Endothelial cell of umbilical vein (primary cell): ENCODE measurements around the gene SYNPO2. TPM values are rescaled to one million over a fixed set of nuclear protein-coding genes. Genes with fewer than 3 reads are reported as not detected.
"Not testable (repeated sequence)": the region's sequence is repeated elsewhere in the genome, so short reads cannot be mapped to it uniquely, and the experiment has no call there.

ENCODE experiments used
- BruUV-seq: library from RNA; stranded (reverse); fragments of 400-500 nt; replicated peaks from 2 replicates; lab custom pipeline; 2021; lab: Mats Ljungman, UMichigan
- CTCF ChIA-PET: fragments of 300-600, 350-600 bp; sonication (Branson Sonifier 250); formaldehyde crosslinking; loops from one replicate; lab custom pipeline; 2021; ENCODE audit warnings: antibody characterized with exemption, inconsistent platforms; lab: Charles Lee
- POLR2A ChIA-PET: fragments of 300-600, 350-600 bp; sonication (Branson Sonifier 250); formaldehyde crosslinking; loops from one replicate; lab custom pipeline; 2021; ENCODE audit warnings: antibody characterized with exemption, inconsistent platforms; lab: Charles Lee
- DNase-seq: peaks from one replicate; pipeline ENCODE4 v3.0.0-alpha.2; 2011; ENCODE audit warnings: low read depth, low spot score
- FAIRE-seq: peaks from 2 replicates; lab custom pipeline; 2011; peaks lifted over from hg19 to GRCh38; lab: Jason Lieb, UNC
- H2AFZ ChIP-seq: 2 replicates; pipeline ENCODE4 v1.6.0; 2012; ENCODE audit warnings: low read depth, low read length, control low read depth, inconsistent platforms
- H3K27ac ChIP-seq: 2 replicates; pipeline ENCODE4 v1.5.1; 2011; ENCODE audit warnings: low read depth, mild to moderate bottlenecking, control low read depth, low read length, moderate library complexity; ENCODE audit not compliant: insufficient read depth
- H3K27me3 ChIP-seq, 2 experiments: 2 replicates each; pipeline versions ENCODE4 v1.6.0 to v1.6.1; 2011; ENCODE audit warnings: low read length in 2 of 2, mixed read lengths in 1 of 2; ENCODE audit not compliant: control insufficient read depth in 2 of 2, insufficient read depth in 2 of 2
- H3K36me3 ChIP-seq, 2 experiments: 2 replicates in 1 of 2; 3 replicates in 1 of 2; pipeline ENCODE4 v1.5.1; 2011; ENCODE audit warnings: low read length in 2 of 2, mild to moderate bottlenecking in 1 of 2, moderate library complexity in 1 of 2; ENCODE audit not compliant: control insufficient read depth in 2 of 2, insufficient read depth in 2 of 2; ENCODE audit errors: extremely low read depth in 1 of 2
- H3K4me1 ChIP-seq: 3 replicates; pipeline ENCODE4 v1.5.1; 2011; ENCODE audit warnings: mild to moderate bottlenecking, low read length; ENCODE audit not compliant: control insufficient read depth, insufficient read depth; ENCODE audit errors: extremely low read depth
- H3K4me2 ChIP-seq: 2 replicates; pipeline ENCODE4 v1.6.1; 2011; ENCODE audit warnings: low read length, control low read depth, mixed read lengths; ENCODE audit not compliant: insufficient read depth
- H3K4me3 ChIP-seq, 3 experiments: fragments of 200-600 bp in 1 of 3; sonication (generic), shearing (Covaris generic) in 1 of 3; replicated peaks in 1 of 3; 2 replicates each; pipeline ENCODE4 v1.5.1; 2011 to 2016; ENCODE audit warnings: control low read depth in 3 of 3, low read length in 3 of 3, mild to moderate bottlenecking in 2 of 3, inconsistent platforms in 1 of 3, low read depth in 1 of 3, moderate library complexity in 1 of 3; ENCODE audit not compliant: insufficient read depth in 1 of 3
- H3K79me2 ChIP-seq: 2 replicates; pipeline ENCODE4 v1.6.0; 2012; ENCODE audit warnings: low read length, inconsistent platforms; ENCODE audit not compliant: control insufficient read depth, insufficient read depth
- H3K9ac ChIP-seq: replicated peaks from 2 replicates; pipeline ENCODE3; 2011; ENCODE audit warnings: low read length, control low read depth; ENCODE audit not compliant: insufficient read depth; ENCODE audit errors: extremely low read depth
- H3K9me1 ChIP-seq: replicated peaks from 3 replicates; pipeline ENCODE4 v1.6.0; 2011; ENCODE audit warnings: mild to moderate bottlenecking, low read length; ENCODE audit not compliant: control insufficient read depth, insufficient read depth; ENCODE audit errors: extremely low read depth
- H3K9me3 ChIP-seq: replicated peaks from 2 replicates; pipeline ENCODE4 v1.5.1; 2012; ENCODE audit warnings: low read length, inconsistent platforms; ENCODE audit not compliant: control insufficient read depth, insufficient read depth
- H4K20me1 ChIP-seq: replicated peaks from 2 replicates; pipeline ENCODE3; 2011; ENCODE audit warnings: mild to moderate bottlenecking, low read length; ENCODE audit not compliant: control insufficient read depth, insufficient read depth; ENCODE audit errors: extremely low read depth
- CTCF ChIP-seq, 2 donors: IDR thresholded peaks; 1 replicate in 1 of 2; 2 replicates in 1 of 2; pipeline ENCODE4 v1.5.1; 2011; ENCODE audit warnings: low read length in 2 of 2, mild to moderate bottlenecking in 2 of 2, moderate library complexity in 2 of 2, control low read depth in 1 of 2, inconsistent platforms in 1 of 2, low read depth in 1 of 2; ENCODE audit not compliant: insufficient read depth in 1 of 2; ENCODE audit errors: extremely low read depth in 1 of 2
- EZH2 ChIP-seq: IDR thresholded peaks from 2 replicates; pipeline ENCODE4 v1.6.1; 2012; ENCODE audit warnings: borderline replicate concordance, low read depth, mild to moderate bottlenecking, moderate library complexity, low read length, inconsistent platforms; ENCODE audit not compliant: severe bottlenecking
- FOS ChIP-seq: IDR thresholded peaks from 2 replicates; pipeline ENCODE4 v1.6.1; 2011; ENCODE audit warnings: mild to moderate bottlenecking, low read length, moderate library complexity, borderline replicate concordance; ENCODE audit not compliant: insufficient read depth
- GATA2 ChIP-seq: IDR thresholded peaks from 2 replicates; pipeline ENCODE4 v1.7.0; 2011; ENCODE audit warnings: low read depth, mild to moderate bottlenecking, moderate library complexity, mixed read lengths, low read length; ENCODE audit not compliant: insufficient read length, insufficient read depth
- JUN ChIP-seq: IDR thresholded peaks from 2 replicates; pipeline ENCODE4 v1.6.1; 2011; ENCODE audit warnings: borderline replicate concordance, low read depth; ENCODE audit not compliant: insufficient read length, insufficient read depth
- MAX ChIP-seq: IDR thresholded peaks from 2 replicates; pipeline ENCODE4 v1.6.1; 2011; ENCODE audit not compliant: insufficient read depth, insufficient read length
- MYC ChIP-seq: IDR thresholded peaks from one replicate; pipeline ENCODE4 v1.6.1; 2011; ENCODE audit warnings: mild to moderate bottlenecking, low read depth, low read length
- POLR2A ChIP-seq: IDR thresholded peaks from 2 replicates; pipeline ENCODE4 v1.6.1; 2012; ENCODE audit warnings: low read depth, mild to moderate bottlenecking, control low read depth, low read length
- POLR2AphosphoS5 ChIP-seq: IDR thresholded peaks from 2 replicates; pipeline ENCODE4 v1.6.1; 2012; ENCODE audit warnings: low read depth, mild to moderate bottlenecking, control low read depth, low read length, moderate library complexity; ENCODE audit not compliant: insufficient read depth
- dilution Hi-C: fragments of 300-500 bp; cut with MboI; formaldehyde crosslinking; loops from one replicate; pipeline ENCODE4 v1.15.0; 2019; ENCODE audit warnings: low sequenced_read_pairs; ENCODE audit not compliant: extremely low pct_ligation_motif_present
- intact Hi-C: fragments of 100-400 bp; cut with micrococcal nuclease; formaldehyde crosslinking; loops from one replicate; pipeline ENCODE4 v1.10.0; 2022
- polyA plus RNA-seq, 4 experiments: library from polyadenylated mRNA; depleted of rRNA in 3 of 4; stranded (reverse) in 3 of 4; unstranded in 1 of 4; fragments of >200 nt; gene quantifications; 2 replicates each; pipeline versions ENCODE4 v1.2.1 to v1.2.3, GENCODE V29; 2011 to 2012; ENCODE audit warnings: missing spikeins in 1 of 4
- total RNA-seq: library from RNA; stranded (reverse); gene quantifications from 2 replicates; pipeline ENCODE4 v1.2.3, GENCODE V29; 2021

Gene SYNPO2
- total and polyA plus RNA-seq, 2 donors (not counting 3 experiments of a cell fraction or from before 2014, with no cell fraction given) = 0.06 to 0.13 TPM

- FAIRE-seq, H3K4me3 ChIP-seq, H3K36me3 ChIP-seq, H3K9me1 ChIP-seq, POLR2A ChIA-PET, DNase-seq, dilution Hi-C loops, H2AFZ ChIP-seq, H3K9ac ChIP-seq, BruUV-seq, H3K4me1 ChIP-seq, H3K79me2 ChIP-seq, H4K20me1 ChIP-seq, H3K4me2 ChIP-seq, H3K9me3 ChIP-seq, H3K27me3 ChIP-seq, H3K27ac ChIP-seq, CTCF ChIA-PET, intact Hi-C loops: not testable (repeated sequence)
These were observed 87.5 kb downstream of the SYNPO2 start for GRCh38 chr4:118976193-118976560.

GRCh38 chr4:118977100-118977499 is 88.4 kb downstream of the SYNPO2 start:
- H3K79me2 ChIP-seq, BruUV-seq, H3K9me1 ChIP-seq, intact Hi-C loops, POLR2A ChIA-PET, H3K9ac ChIP-seq, H3K4me2 ChIP-seq, DNase-seq, FAIRE-seq, H3K4me1 ChIP-seq, H3K36me3 ChIP-seq, H3K4me3 ChIP-seq, H3K9me3 ChIP-seq, H4K20me1 ChIP-seq, H3K27me3 ChIP-seq, dilution Hi-C loops, CTCF ChIA-PET, H2AFZ ChIP-seq, H3K27ac ChIP-seq: not testable (repeated sequence)

- POLR2A ChIA-PET = no interaction called here
- H4K20me1 ChIP-seq = no peaks in the 10 kb centered on the region
- no peaks in the 10 kb centered on the region for H3K36me3 ChIP-seq
- BruUV-seq = no TSS peak
- FAIRE-seq (no peak), DNase-seq (no peak)
- CTCF ChIA-PET = interaction anchor here (2.2 to 7.2 kb wide), 2 partner anchors 514 to 648 kb away, joined by 20 to 62 read pairs; partner anchors contain the start of gene PDE5A
- no peaks in the 10 kb centered on the region for H3K9me3 ChIP-seq
- H3K27me3 ChIP-seq = no peaks in the 10 kb centered on the region
- H3K4me1 ChIP-seq = peaks cover 10% of the 10 kb centered on the region
- no peak overlapping the region for H3K4me3 ChIP-seq
- TF ChIP-seq FOS = no peak
- no peak for TF ChIP-seq GATA2
- TF ChIP-seq POLR2A = no peak
- no peak for TF ChIP-seq JUN
- TF ChIP-seq EZH2 = no peak
- TF ChIP-seq MAX = no peak
- TF ChIP-seq CTCF (IDR thresholded peaks at IDR 0.05; ENCODE audit: extremely low read depth in 1 of 2, insufficient read depth in 1 of 2, low read depth in 1 of 2, low read length in 2 of 2) = no peak
- TF ChIP-seq MYC = no peak
- no peak for TF ChIP-seq POLR2AphosphoS5
- no peaks in the 10 kb centered on the region for H3K79me2 ChIP-seq
- no peak overlapping the region for H3K27ac ChIP-seq
- H3K9me1 ChIP-seq = no peaks in the 10 kb centered on the region
- dilution Hi-C loops (no loop called here), intact Hi-C loops (loop anchor here (2.0 to 5.0 kb wide), 5 partner anchors 63 to 808 kb away; partner anchors contain the start of gene USP53)
- H2AFZ ChIP-seq = no peak overlapping the region
- no peak overlapping the region for H3K4me2 ChIP-seq
- H3K9ac ChIP-seq = no peak overlapping the region
These were observed 91.1 kb downstream of the SYNPO2 start for GRCh38 chr4:118979712-118980111.
